Adrenal gland (tissue), 12 donors: Measurements from ENCODE around the gene TNNT2. TPM values are rescaled to one million over a fixed set of nuclear protein-coding genes. Genes with fewer than 3 reads are reported as not detected.

Experiments
- DNase-seq, 7 donors: peaks; one replicate each; pipeline ENCODE4 v3.0.0-alpha.2; 2019 to 2020
- H3K27ac ChIP-seq, 5 donors: fragments of 200-600 bp; sonication (generic) in 4 of 5; 1 replicate in 3 of 5; 2 replicates in 2 of 5; pipeline versions ENCODE4 v1.5.1 to v1.8.0; 2016 to 2020; ENCODE audit warnings: mild to moderate bottlenecking in 1 of 5
- H3K27me3 ChIP-seq: fragments of 200-600 bp; 2 replicates; pipeline ENCODE4 v1.8.0; 2021
- H3K36me3 ChIP-seq, 2 donors: fragments of 200-600 bp; replicated peaks in 1 of 2; 1 replicate in 1 of 2; 2 replicates in 1 of 2; pipeline versions ENCODE4 v1.5.1 to v1.8.0; 2018 to 2022
- H3K4me1 ChIP-seq, 2 donors: fragments of 200-600 bp; replicated peaks in 1 of 2; 1 replicate in 1 of 2; 2 replicates in 1 of 2; pipeline versions ENCODE4 v1.5.1 to v1.8.0; 2018 to 2021
- H3K4me3 ChIP-seq, 4 donors: fragments of 200-600 bp; sonication (generic) in 3 of 4; one replicate each; pipeline ENCODE4 v1.5.1; 2016 to 2018
- H3K9me3 ChIP-seq, 3 donors: fragments of 200-600 bp; sonication (generic) in 1 of 3; replicated peaks in 1 of 3; 1 replicate in 2 of 3; 2 replicates in 1 of 3; pipeline versions ENCODE4 v1.5.1 to v1.8.0; 2016 to 2021
- CTCF ChIP-seq, 6 experiments: fragments of 450-650 bp in 4 of 6; fragments of 200-600 bp in 2 of 6; sonication (generic) in 1 of 6; IDR thresholded peaks; 1 replicate in 5 of 6; 2 replicates in 1 of 6; pipeline versions ENCODE4 v1.5.1 to v1.8.0; 2016 to 2021; ENCODE audit warnings: antibody characterized with exemption in 6 of 6, mild to moderate bottlenecking in 2 of 6, moderate library complexity in 1 of 6
- POLR2A ChIP-seq, 2 donors: fragments of 450-650 bp; IDR thresholded peaks; one replicate each; pipeline ENCODE4 v1.6.1; 2017; ENCODE audit warnings: antibody characterized with exemption in 2 of 2, mild to moderate bottlenecking in 2 of 2, moderate library complexity in 1 of 2
- WGBS, 4 donors: extraction: QIAGEN DNeasy Blood & Tissue Kit in 2 of 4; methylation state at CpG; one replicate each; pipeline versions ENCODE4 v1.1.5 to v1.1.7; 2013 to 2017; 5-methylcytosine and 5-hydroxymethylcytosine counted together
- intact Hi-C, 2 donors: fragments of 100-400 bp; cut with DNase I; formaldehyde crosslinking; loops; one replicate each; pipeline versions ENCODE4 v1.14.1 to v1.15.0; 2022 to 2023
- polyA plus RNA-seq, 3 donors: library from polyadenylated mRNA; stranded (reverse); fragments of 200-250 nt in 2 of 3; fragments of 350-450 nt in 1 of 3; fragmentation: Illumina TruSeq in 1 of 3; extraction: RNeasy Lipid Tissue Mini Kit (QIAGEN cat#74804) in 1 of 3; gene quantifications; one replicate each; pipeline ENCODE4 v1.2.3, GENCODE V29; 2013 to 2014
- total RNA-seq, 9 donors: library from RNA; depleted of rRNA in 4 of 9; stranded (reverse); fragments of >200 nt in 4 of 9; fragments of 120-200 nt in 1 of 9; fragmentation: NEBNext Ultra II Directional in 1 of 9; extraction: Animal tissue kit (Norgen Biotek cat#: 25700) in 1 of 9; gene quantifications; one replicate each; pipeline versions ENCODE4 v1.1.0 to v1.2.4, GENCODE V29; 2013 to 2023
- donor health status: healthy with polysubstance abuse.
- donor health status: Bipolar disorder and iron deficiency.
- donor health status: DM: yes; HTN: yes; CAD: no.
- donor health status: DM: no; HTN: no; CAD: no.
- donor health status: DM: no; HTN: no; CAD: no.
- donor health status: DM: yes; HTN: yes; CAD: no.

The TNNT2 gene
- total and polyA plus RNA-seq, 12 donors, result 0.39 to 37.3 (median 3.8) TPM; not detected in 2

GRCh38 chr1:201324821-201325677 is 52.4 kb downstream of the TNNT2 start:
- 61 to 78% (median 72%) methylated on average over 9 to 16 of the region's 16 CpGs for WGBS, 4 donors

GRCh38 chr1:201324306-201324705 is 53.2 kb downstream of the TNNT2 start:
- intact Hi-C loops, result no loop called here
- Histone ChIP-seq H3K9me3 (no peaks in the 10 kb centered on the region), H3K27ac (no peak overlapping the region), H3K4me3 (no peak overlapping the region), H3K36me3 (no peaks in the 10 kb centered on the region), H3K4me1 (no peaks in the 10 kb centered on the region), H3K27me3 (no peaks in the 10 kb centered on the region)
- WGBS, 4 donors, result 79 to 100% (median 97%) methylated on average over 4 of the region's 4 CpGs
- no peak for DNase-seq
- no peak for TF ChIP-seq POLR2A (IDR thresholded peaks at IDR 0.05)
- no peak for TF ChIP-seq CTCF (IDR thresholded peaks at IDR 0.05)

More at GRCh38 chr1:201324821-201325677, 52.4 kb downstream of the TNNT2 start:
- Histone ChIP-seq H3K4me3 (no peak overlapping the region), H3K36me3 (no peaks in the 10 kb centered on the region), H3K27ac (no peak overlapping the region), H3K9me3 (no peaks in the 10 kb centered on the region), H3K4me1 (no peaks in the 10 kb centered on the region), H3K27me3 (no peaks in the 10 kb centered on the region)
- DNase-seq, result no peak
- intact Hi-C loops, result no loop called here
- TF ChIP-seq CTCF (IDR thresholded peaks at IDR 0.05) (no peak), POLR2A (IDR thresholded peaks at IDR 0.05) (no peak)

- Histone ChIP-seq H3K27me3 (no peaks in the 10 kb centered on the region), H3K9me3 (no peaks in the 10 kb centered on the region), H3K4me3 (no peak overlapping the region), H3K27ac (no peak overlapping the region), H3K4me1 (no peaks in the 10 kb centered on the region), H3K36me3 (no peaks in the 10 kb centered on the region)
- 85 to 91% (median 90%) methylated on average over 6 to 12 of the region's 12 CpGs for WGBS, 4 donors
- DNase-seq, result no peak
- TF ChIP-seq CTCF (IDR thresholded peaks at IDR 0.05), result no peak
- no peak for TF ChIP-seq POLR2A (IDR thresholded peaks at IDR 0.05)
- intact Hi-C loops, result no loop called here
Observed at GRCh38 chr1:201322653-201323510, 54.6 kb downstream of the TNNT2 start.

- H3K27ac ChIP-seq, result no peak overlapping the region
- no peaks in the 10 kb centered on the region for H3K4me1 ChIP-seq
- intact Hi-C loops, result no loop called here
- no peak for TF ChIP-seq POLR2A (IDR thresholded peaks at IDR 0.05)
- H3K36me3 ChIP-seq, result no peaks in the 10 kb centered on the region
- H3K27me3 ChIP-seq, result no peaks in the 10 kb centered on the region
- 82 to 90% (median 85%) methylated on average over 6 to 15 of the region's 15 CpGs for WGBS, 4 donors
- no peak overlapping the region for H3K4me3 ChIP-seq
- DNase-seq, result no peak
- H3K9me3 ChIP-seq, result no peaks in the 10 kb centered on the region
Observed at GRCh38 chr1:201321826-201322390, 55.6 kb downstream of the TNNT2 start.
